ENCODE measurements around the gene STRADA. TPM values are rescaled to one million over a fixed set of nuclear protein-coding genes. Genes with fewer than 3 reads are reported as not detected.

Gene STRADA, protein sequence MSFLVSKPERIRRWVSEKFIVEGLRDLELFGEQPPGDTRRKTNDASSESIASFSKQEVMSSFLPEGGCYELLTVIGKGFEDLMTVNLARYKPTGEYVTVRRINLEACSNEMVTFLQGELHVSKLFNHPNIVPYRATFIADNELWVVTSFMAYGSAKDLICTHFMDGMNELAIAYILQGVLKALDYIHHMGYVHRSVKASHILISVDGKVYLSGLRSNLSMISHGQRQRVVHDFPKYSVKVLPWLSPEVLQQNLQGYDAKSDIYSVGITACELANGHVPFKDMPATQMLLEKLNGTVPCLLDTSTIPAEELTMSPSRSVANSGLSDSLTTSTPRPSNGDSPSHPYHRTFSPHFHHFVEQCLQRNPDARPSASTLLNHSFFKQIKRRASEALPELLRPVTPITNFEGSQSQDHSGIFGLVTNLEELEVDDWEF
- total RNA-seq = 10 to 100 TPM; 26.8 to 40.2 (median 34.4) TPM
- 10 to 100 TPM; 21.8 to 46.2 TPM for polyA plus RNA-seq
- long read RNA-seq, donor 1, transcript STRADA-203 (12 exons, 2,209 nt) = major isoform, 7 of 45 reads
- long read RNA-seq, donor 1, transcript STRADA-208 (2 exons, 2,788 nt) = major isoform, 7 of 45 reads
- long read RNA-seq, donor 1, partial matches to known transcripts = 7 of 45 reads
- long read RNA-seq, donor 1, other reads (novel, unspliced or antisense) = 9 of 45 reads
- long read RNA-seq, donor 2, partial matches to known transcripts = 0 of 13 reads
- long read RNA-seq, donor 2, other reads (novel, unspliced or antisense) = 0 of 13 reads
- long read RNA-seq, donor 3, transcript STRADA-203 (12 exons, 2,209 nt) = major isoform, 9 of 28 reads
- long read RNA-seq, donor 3, partial matches to known transcripts = 4 of 28 reads
- long read RNA-seq, donor 3, other reads (novel, unspliced or antisense) = 5 of 28 reads

- 0 to 1% (median 0%) methylated on average over 53 to 61 of the region's 61 CpGs for whole genome bisulfite sequencing, 3 donors
- Histone ChIP-seq H3K36me3 (no peaks in the 10 kb centered on the region), H3K27me3 (no peaks in the 10 kb centered on the region), H3K4me1 (ENCODE audit: insufficient read depth) (peaks cover 3% of the 10 kb centered on the region), H3K27ac (peak within 1 kb of the TSS; percentile 37 to 78), H3K4me3 (peak within 1 kb of the TSS; percentile 69), H3K9me3 (no peaks in the 10 kb centered on the region)
- no peak for TF ChIP-seq CTCF (IDR thresholded peaks at IDR 0.05)
- TF ChIP-seq POLR2A (IDR thresholded peaks at IDR 0.05) = peak; percentile 74
- TF ChIP-seq EP300 (IDR thresholded peaks at IDR 0.05) = no peak
- intact Hi-C loops (cut with DNase I) = no loop called here
- DNase-seq = peak; percentile 97 to 98 (median 97)
Observed at GRCh38 chr17:63741408-63742173, at the start of gene STRADA. Gene STRADA, minus strand, starts transcription at chr17:63741799. Its CDS starts 13,430 bp downstream, at chr17:63728369.

- no peak overlapping the region for H3K27ac ChIP-seq
- intact Hi-C loops (cut with DNase I) = no loop called here
- no peaks in the 10 kb centered on the region for H3K4me1 ChIP-seq (ENCODE audit: insufficient read depth)
- H3K36me3 ChIP-seq = no peaks in the 10 kb centered on the region
- H3K27me3 ChIP-seq = no peaks in the 10 kb centered on the region
- TF ChIP-seq POLR2A (IDR thresholded peaks at IDR 0.05) (no peak), CTCF (IDR thresholded peaks at IDR 0.05) (no peak), EP300 (IDR thresholded peaks at IDR 0.05) (no peak)
- no peak for DNase-seq
- H3K9me3 ChIP-seq = no peaks in the 10 kb centered on the region
- no peak overlapping the region for H3K4me3 ChIP-seq
- 85 to 90% (median 89%) methylated on average over 6 of the region's 6 CpGs for WGBS, 3 donors
Observed at GRCh38 chr17:63790057-63790456, 48.5 kb upstream of the STRADA start.

GRCh38 chr17:63786971-63787711 lies 45.5 kb upstream of the STRADA start:
- H3K4me1 ChIP-seq (ENCODE audit: insufficient read depth) = peaks cover 1% of the 10 kb centered on the region

More at GRCh38 chr17:63786971-63787711, 45.5 kb upstream of the STRADA start:
- Histone ChIP-seq H3K36me3 (no peaks in the 10 kb centered on the region), H3K4me3 (no peak overlapping the region), H3K27ac (no peak overlapping the region), H3K27me3 (no peaks in the 10 kb centered on the region), H3K9me3 (no peaks in the 10 kb centered on the region)
- WGBS, 3 donors = 95 to 97% (median 96%) methylated on average over 13 of the region's 13 CpGs
- intact Hi-C loops (cut with DNase I) = no loop called here
- no peak for DNase-seq
- TF ChIP-seq EP300 (IDR thresholded peaks at IDR 0.05) = no peak
- TF ChIP-seq CTCF (IDR thresholded peaks at IDR 0.05) = no peak
